Activated CD4-positive, alpha-beta T cell treated with anti-CD3 and anti-CD28 coated beads, Interleukin-2, amount 10 ng/mL, durations not matched to agents 7 days and 5 days (primary cell): ENCODE data around the gene UPK3A. TPM values are rescaled to one million over a fixed set of nuclear protein-coding genes. Genes with fewer than 3 reads are reported as not detected.
"Not testable (repeated sequence)": the region's sequence is repeated elsewhere in the genome, so short reads cannot be mapped to it uniquely, and the experiment has no call there.

ENCODE experiments used
- CTCF ChIA-PET: fragments of 350-600 bp; sonication (Branson Sonifier 250); formaldehyde crosslinking; loops from one replicate; lab custom pipeline; 2021; ENCODE audit warnings: antibody characterized with exemption; lab: Charles Lee
- POLR2A ChIA-PET: fragments of 350-600 bp; sonication (Branson Sonifier 250); formaldehyde crosslinking; loops from one replicate; lab custom pipeline; 2021; ENCODE audit warnings: antibody characterized with exemption; lab: Charles Lee
- DNase-seq: peaks from one replicate; pipeline ENCODE4 v3.0.0-alpha.2; 2020
- H3K27ac Mint-ChIP-seq: one replicate; pipeline ENCODE4 v1.8.0; 2021; ENCODE audit warnings: mild to moderate bottlenecking, moderate library complexity, mixed read lengths
- H3K27me3 Mint-ChIP-seq: one replicate; pipeline ENCODE4 v1.8.0; 2021; ENCODE audit warnings: mixed read lengths
- H3K36me3 Mint-ChIP-seq: one replicate; pipeline ENCODE4 v1.8.0; 2021; ENCODE audit warnings: low read depth, mixed read lengths
- H3K4me1 Mint-ChIP-seq: one replicate; pipeline ENCODE4 v1.8.0; 2021; ENCODE audit warnings: mixed read lengths
- H3K4me3 Mint-ChIP-seq: one replicate; pipeline ENCODE4 v1.8.0; 2021; ENCODE audit warnings: mild to moderate bottlenecking, moderate library complexity, mixed read lengths
- H3K9me3 Mint-ChIP-seq: one replicate; pipeline ENCODE4 v1.8.0; 2021; ENCODE audit warnings: mixed read lengths
- total RNA-seq, 2 experiments: library from RNA; stranded (reverse); gene quantifications; one replicate each; pipeline ENCODE4 v1.2.3, GENCODE V29; 2021

UPK3A gene
- total RNA-seq, 2 experiments from 2014 or later = not detected

DNA sequence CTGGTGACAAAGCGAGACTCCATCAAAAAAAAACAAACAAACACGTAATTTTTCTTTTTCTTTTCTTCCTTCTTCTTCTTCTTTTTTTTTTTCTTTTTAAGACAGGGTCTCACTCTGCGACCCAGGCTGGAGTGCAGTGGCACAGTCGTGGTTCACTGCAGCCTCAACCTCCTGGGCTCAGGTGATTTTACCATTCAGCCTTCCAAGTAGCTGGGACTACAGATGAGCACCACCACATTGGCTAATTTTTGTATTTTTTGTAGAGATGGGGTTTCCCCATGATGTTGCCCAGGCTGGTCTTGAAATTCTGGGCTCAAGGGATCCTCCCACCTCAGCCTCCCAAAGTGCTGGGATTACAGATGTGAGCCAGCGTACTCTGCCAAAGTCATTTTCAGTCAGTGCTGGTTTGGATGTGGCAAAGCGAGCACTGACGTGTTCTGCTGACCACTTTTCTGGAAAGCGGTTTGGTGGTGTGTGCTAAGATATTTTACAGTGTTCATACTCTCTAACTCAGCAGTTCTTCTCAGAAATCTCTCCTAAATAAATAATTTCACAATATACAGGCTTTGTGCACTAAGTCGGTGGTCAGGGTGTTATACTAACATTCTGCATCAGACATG, 35.7 kb downstream of the UPK3A start:
- peak overlapping the region; percentile 98 for H3K27ac Mint-ChIP-seq
- peak overlapping the region; percentile 77 for H3K4me3 Mint-ChIP-seq
- H3K27me3 Mint-ChIP-seq = no peaks in the 10 kb centered on the region
- H3K4me1 Mint-ChIP-seq = peaks cover 85% of the 10 kb centered on the region
- no peak for DNase-seq
- H3K9me3 Mint-ChIP-seq = no peaks in the 10 kb centered on the region
- ChIA-PET POLR2A (no interaction called here), CTCF (no interaction called here)
- H3K36me3 Mint-ChIP-seq = peaks cover 43% of the 10 kb centered on the region

DNA sequence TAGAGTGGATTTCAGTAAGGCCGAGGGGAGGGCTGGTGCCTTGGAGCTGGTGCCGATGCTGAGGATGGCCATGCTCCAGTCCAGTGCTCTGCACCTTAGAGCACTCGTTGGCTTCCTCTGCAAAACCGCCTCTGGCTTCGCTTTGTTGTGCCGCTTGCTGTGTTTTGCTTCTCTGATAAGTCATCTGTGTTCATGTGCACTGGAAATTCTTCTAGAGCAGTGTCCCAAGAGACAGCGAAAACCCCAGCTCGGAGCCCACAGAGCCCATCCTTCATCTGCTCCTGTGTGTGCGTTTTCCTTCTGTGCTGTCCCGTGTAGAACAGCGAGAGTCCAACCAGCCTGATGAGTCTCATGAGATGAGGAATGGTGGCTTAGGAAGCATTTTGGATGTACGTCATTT, 37.1 kb downstream of the UPK3A start:
- Mint-ChIP-seq H3K4me1 (peaks cover 71% of the 10 kb centered on the region), H3K36me3 (peaks cover 50% of the 10 kb centered on the region)
- CTCF ChIA-PET = interaction anchor here (1.4 kb wide), 1 partner anchor 9 kb away, joined by 3 read pairs; no protein-coding TSS in a partner anchor

DNA sequence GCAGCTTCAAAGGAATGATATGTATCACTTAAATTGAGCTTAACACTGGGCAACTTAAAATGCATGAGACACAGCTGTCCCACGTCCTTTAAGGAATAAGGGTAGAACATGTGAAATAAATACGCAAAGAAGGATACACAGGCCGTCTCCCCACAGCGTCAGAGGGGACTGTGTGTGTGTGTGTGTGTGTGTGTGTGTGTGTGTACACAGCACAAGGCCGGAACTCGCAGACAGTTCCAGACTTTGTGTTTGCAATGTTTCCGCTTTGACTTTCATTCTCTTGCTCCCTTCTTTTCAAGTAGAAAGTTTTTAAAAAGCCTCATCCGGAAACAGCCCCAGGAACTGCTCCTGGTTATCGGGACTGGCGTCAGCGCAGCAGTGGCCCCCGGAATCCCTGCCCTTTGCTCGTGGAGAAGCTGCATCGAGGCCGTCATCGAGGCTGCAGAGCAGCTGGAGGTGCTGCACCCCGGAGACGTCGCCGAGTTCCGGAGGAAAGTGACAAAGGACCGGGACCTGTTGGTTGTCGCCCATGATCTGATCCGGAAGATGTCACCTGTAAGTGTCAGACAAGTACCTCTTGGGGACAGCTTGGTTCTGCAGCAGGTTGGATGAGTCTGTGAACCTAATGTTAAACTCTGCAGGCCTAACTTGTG, 38.2 kb downstream of the UPK3A start:
- ChIA-PET CTCF (interaction anchor here (0.6 to 2.2 kb wide), 6 partner anchors 9 to 52 kb away, joined by 3 to 10 read pairs (median 4); no protein-coding TSS in a partner anchor), POLR2A (no interaction called here)
- peak overlapping the region; percentile 62 for H3K27ac Mint-ChIP-seq
- DNase-seq = no peak
- no peaks in the 10 kb centered on the region for H3K9me3 Mint-ChIP-seq
- no peaks in the 10 kb centered on the region for H3K27me3 Mint-ChIP-seq
- H3K4me3 Mint-ChIP-seq = peak overlapping the region; percentile 57
- peaks cover 60% of the 10 kb centered on the region for H3K4me1 Mint-ChIP-seq
- peaks cover 56% of the 10 kb centered on the region for H3K36me3 Mint-ChIP-seq

More for the DNA sequence above, 37.1 kb downstream of the UPK3A start:
- POLR2A ChIA-PET = no interaction called here
- Mint-ChIP-seq H3K27ac (peak overlapping the region; percentile 19), H3K4me3 (no peak overlapping the region), H3K27me3 (no peaks in the 10 kb centered on the region), H3K9me3 (no peaks in the 10 kb centered on the region)
- no peak for DNase-seq

DNA sequence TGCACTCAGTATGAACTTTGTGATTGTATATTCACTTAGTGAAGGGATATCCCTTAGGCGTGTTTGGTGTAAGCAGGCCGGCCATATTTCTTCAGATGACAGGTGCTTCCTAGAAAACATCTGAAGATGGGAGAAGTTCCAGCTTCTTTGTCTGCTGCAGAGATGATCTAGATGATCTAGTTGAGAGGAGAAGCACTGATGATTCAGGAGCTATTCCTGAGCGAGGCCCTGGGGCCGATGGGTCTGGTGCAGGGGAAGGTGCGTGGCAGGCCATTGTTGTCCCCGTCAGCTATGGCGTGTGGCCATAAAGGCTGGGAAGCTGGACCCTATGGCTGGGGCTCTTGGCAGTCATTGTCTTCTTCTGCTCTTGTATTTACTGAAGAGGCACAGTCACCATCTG, 38.9 kb downstream of the UPK3A start:
- H3K4me1 Mint-ChIP-seq = peaks cover 53% of the 10 kb centered on the region
- H3K9me3 Mint-ChIP-seq = no peaks in the 10 kb centered on the region
- H3K27me3 Mint-ChIP-seq = no peaks in the 10 kb centered on the region
- no peak for DNase-seq
- ChIA-PET CTCF (interaction anchor here (1.0 to 2.2 kb wide), 5 partner anchors 10 to 41 kb away, joined by 3 to 10 read pairs (median 4); no protein-coding TSS in a partner anchor), POLR2A (no interaction called here)
- peaks cover 58% of the 10 kb centered on the region for H3K36me3 Mint-ChIP-seq
- peak overlapping the region; percentile 57 for H3K4me3 Mint-ChIP-seq
- H3K27ac Mint-ChIP-seq = no peak overlapping the region

- CTCF ChIA-PET = interaction anchor here (1.0 to 2.2 kb wide), 4 partner anchors 10 to 40 kb away, joined by 3 to 10 read pairs (median 4); no protein-coding TSS in a partner anchor
- H3K27ac Mint-ChIP-seq = peak overlapping the region; percentile 36
- H3K9me3 Mint-ChIP-seq = no peaks in the 10 kb centered on the region
- peaks cover 48% of the 10 kb centered on the region for H3K4me1 Mint-ChIP-seq
- peak overlapping the region; percentile 26 for H3K4me3 Mint-ChIP-seq
- POLR2A ChIA-PET = no interaction called here
- DNase-seq = no peak
- no peaks in the 10 kb centered on the region for H3K27me3 Mint-ChIP-seq
- peaks cover 64% of the 10 kb centered on the region for H3K36me3 Mint-ChIP-seq
Observed at GRCh38 chr22:45324311-45324711, 39.6 kb downstream of the UPK3A start.

GRCh38 chr22:45328261-45328660, 43.5 kb downstream of the UPK3A start:
- DNase-seq, H3K4me3 Mint-ChIP-seq, POLR2A ChIA-PET, CTCF ChIA-PET, H3K27me3 Mint-ChIP-seq, H3K27ac Mint-ChIP-seq, H3K9me3 Mint-ChIP-seq: not testable (repeated sequence)
- H3K4me1 Mint-ChIP-seq = peaks cover 19% of the 10 kb centered on the region
- peaks cover 59% of the 10 kb centered on the region for H3K36me3 Mint-ChIP-seq

DNA sequence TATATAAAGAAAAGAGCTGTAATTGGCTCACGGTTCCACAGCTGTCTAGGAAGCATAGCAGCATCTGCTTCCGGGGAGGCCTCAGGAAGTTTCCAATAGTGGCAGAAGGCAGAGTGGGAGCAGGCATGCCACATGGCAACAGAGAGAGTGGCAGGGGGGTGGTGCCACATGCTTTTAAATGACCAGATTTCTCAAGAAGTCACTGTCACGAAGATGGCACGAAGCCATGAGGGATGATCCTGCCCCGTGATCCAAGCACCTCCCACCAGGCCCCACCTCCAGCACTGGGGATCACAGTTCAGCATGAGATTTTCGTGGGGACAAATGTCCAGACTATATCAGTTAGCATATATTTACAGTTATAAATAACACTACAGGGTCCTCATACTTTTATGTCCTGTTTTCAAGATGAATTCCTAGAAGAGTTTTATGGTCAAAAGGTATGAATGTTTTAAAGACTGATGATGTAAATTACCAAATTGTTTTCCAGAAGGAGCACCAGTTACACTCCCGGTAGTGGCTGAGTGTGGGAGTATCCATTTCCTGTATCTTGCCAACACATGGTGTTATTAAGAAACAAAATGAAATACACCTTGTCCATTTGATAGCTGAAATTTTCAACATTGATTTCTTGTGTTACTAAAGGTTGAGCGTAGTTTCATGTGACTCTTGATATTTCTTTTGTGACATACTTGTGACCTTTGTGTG, 44.2 kb downstream of the UPK3A start:
- no peak overlapping the region for H3K4me3 Mint-ChIP-seq
- DNase-seq = no peak
- ChIA-PET CTCF (no interaction called here), POLR2A (no interaction called here)
- no peaks in the 10 kb centered on the region for H3K27me3 Mint-ChIP-seq
- peaks cover 17% of the 10 kb centered on the region for H3K4me1 Mint-ChIP-seq
- H3K27ac Mint-ChIP-seq = no peak overlapping the region
- H3K9me3 Mint-ChIP-seq = no peaks in the 10 kb centered on the region
- H3K36me3 Mint-ChIP-seq = peaks cover 52% of the 10 kb centered on the region

GRCh38 chr22:45329530-45329936, 44.8 kb downstream of the UPK3A start:
- Mint-ChIP-seq H3K4me3 (no peak overlapping the region), H3K27ac (no peak overlapping the region), H3K9me3 (no peaks in the 10 kb centered on the region), H3K27me3 (no peaks in the 10 kb centered on the region), H3K36me3 (peaks cover 51% of the 10 kb centered on the region), H3K4me1 (peaks cover 19% of the 10 kb centered on the region)
- DNase-seq = no peak
- ChIA-PET POLR2A (no interaction called here), CTCF (no interaction called here)

- POLR2A ChIA-PET = no interaction called here
- H3K4me3 Mint-ChIP-seq = no peak overlapping the region
- no peak overlapping the region for H3K27ac Mint-ChIP-seq
- H3K9me3 Mint-ChIP-seq = no peaks in the 10 kb centered on the region
- H3K4me1 Mint-ChIP-seq = peaks cover 19% of the 10 kb centered on the region
- CTCF ChIA-PET = no interaction called here
- H3K36me3 Mint-ChIP-seq = peaks cover 47% of the 10 kb centered on the region
- H3K27me3 Mint-ChIP-seq = no peaks in the 10 kb centered on the region
- DNase-seq = no peak
Observed at GRCh38 chr22:45330548-45330947, 45.8 kb downstream of the UPK3A start.

DNA sequence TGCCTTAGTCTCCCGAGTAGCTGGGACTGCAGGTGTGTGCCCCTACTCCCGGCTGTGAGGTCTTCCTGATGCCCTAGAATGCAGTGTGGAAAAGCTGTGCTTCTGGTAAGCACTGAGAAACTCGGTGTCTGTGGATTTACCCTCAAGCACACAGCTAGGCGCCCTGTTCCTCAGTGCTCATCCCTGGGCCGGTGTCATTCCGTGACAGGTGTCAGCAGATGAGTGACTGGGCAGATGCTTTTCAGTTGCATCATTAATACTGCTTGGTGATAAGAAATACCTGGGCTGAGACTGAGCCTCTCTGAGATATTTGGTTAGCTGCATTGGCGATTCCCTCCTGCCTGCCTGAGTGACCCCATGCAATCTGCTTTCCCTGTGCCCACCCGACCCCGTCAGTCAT, 46.7 kb downstream of the UPK3A start:
- Mint-ChIP-seq H3K9me3 (no peaks in the 10 kb centered on the region), H3K4me1 (peaks cover 21% of the 10 kb centered on the region), H3K27me3 (no peaks in the 10 kb centered on the region), H3K36me3 (peaks cover 47% of the 10 kb centered on the region), H3K27ac (no peak overlapping the region), H3K4me3 (no peak overlapping the region)
- POLR2A ChIA-PET = no interaction called here
- DNase-seq = no peak
- CTCF ChIA-PET = interaction anchor here (0.9 to 1.5 kb wide), 2 partner anchors 9 to 21 kb away, joined by 3 to 4 read pairs; no protein-coding TSS in a partner anchor

GRCh38 chr22:45332001-45332400, 47.3 kb downstream of the UPK3A start:
- Mint-ChIP-seq H3K9me3 (no peaks in the 10 kb centered on the region), H3K4me3 (no peak overlapping the region), H3K27me3 (no peaks in the 10 kb centered on the region), H3K4me1 (peaks cover 26% of the 10 kb centered on the region), H3K27ac (no peak overlapping the region), H3K36me3 (peaks cover 53% of the 10 kb centered on the region)
- ChIA-PET CTCF (interaction anchor here (0.6 to 1.5 kb wide), 3 partner anchors 9 to 59 kb away, joined by 3 to 4 read pairs (median 3); no protein-coding TSS in a partner anchor), POLR2A (no interaction called here)
- DNase-seq = no peak

DNA sequence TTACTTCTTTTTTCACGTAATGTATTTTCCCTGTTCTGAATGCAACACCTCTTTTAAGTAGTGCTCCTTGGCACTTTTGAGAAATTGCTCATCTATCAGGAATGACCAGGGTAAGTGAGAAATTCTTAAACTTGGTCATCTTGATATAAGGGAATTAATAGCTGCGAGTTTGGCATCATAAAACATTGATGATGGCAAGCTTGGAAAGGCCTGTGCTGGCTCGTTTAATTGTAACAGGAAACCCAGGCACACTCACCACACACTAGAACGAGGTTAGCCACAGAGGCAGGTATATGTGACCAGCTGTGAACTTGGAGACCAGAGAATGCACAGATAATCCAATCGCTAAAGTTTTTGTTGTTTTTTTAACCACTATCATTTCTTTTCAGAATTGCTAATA, 49.3 kb downstream of the UPK3A start:
- no peaks in the 10 kb centered on the region for H3K27me3 Mint-ChIP-seq
- peaks cover 49% of the 10 kb centered on the region for H3K36me3 Mint-ChIP-seq
- peak; percentile 30 for DNase-seq
- POLR2A ChIA-PET = no interaction called here
- no peaks in the 10 kb centered on the region for H3K9me3 Mint-ChIP-seq
- CTCF ChIA-PET = interaction anchor here (2.0 kb wide), 1 partner anchor 10 kb away, joined by 10 read pairs; no protein-coding TSS in a partner anchor
- no peak overlapping the region for H3K27ac Mint-ChIP-seq
- no peak overlapping the region for H3K4me3 Mint-ChIP-seq
- peaks cover 30% of the 10 kb centered on the region for H3K4me1 Mint-ChIP-seq
